ENCODE data around the gene NOD1.

NOD1 gene

DNA sequence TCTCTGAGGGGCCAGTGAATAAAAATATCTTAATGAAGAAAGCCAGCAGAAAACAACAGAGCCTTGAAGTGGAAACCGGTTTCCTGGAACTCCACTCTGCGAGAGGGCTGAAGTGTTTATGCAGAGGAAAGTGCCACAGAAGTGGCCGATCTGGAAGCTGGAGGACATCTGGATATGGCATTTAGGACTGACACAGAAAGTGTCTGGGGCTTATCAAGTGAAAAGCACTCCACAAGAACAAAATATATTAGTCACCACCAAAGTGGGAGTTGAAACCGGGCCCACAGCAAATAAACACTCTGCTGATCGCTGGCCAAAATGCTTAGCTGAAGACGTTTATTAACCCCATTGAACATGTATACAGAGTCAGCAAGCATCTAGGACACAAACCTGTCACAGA lies 7.8 kb downstream of the NOD1 start:
- DNase-seq (ENCODE audit: low spot score): no peak

DNA sequence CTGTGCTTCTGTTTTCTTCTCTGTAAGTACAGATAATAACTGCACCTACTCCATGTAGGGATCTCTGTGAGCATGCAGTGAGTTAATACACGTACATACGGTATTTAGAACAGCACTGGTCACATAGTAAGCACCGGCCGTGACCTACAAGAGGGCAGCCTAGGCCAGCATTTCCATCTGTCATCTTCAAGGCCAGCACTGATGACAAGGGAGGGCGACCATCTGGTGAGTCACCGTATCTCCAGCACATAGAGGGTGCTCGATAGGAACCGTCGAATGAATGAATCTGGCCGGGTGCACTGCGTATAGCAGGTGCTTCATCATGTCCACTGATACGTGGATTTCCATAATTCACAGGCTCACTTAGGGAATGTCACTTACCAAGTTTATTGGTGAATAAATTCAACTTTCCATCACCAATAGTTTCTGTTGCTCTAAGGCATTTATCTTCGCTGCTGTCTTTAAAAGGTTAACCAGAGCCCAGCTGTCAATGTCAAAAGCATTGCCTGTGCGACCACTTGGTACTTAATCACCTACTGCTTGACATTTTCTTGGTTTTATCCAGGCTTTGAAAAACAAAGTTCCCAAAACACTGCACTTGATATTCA lies 8.3 kb downstream of the NOD1 start:
- no peak for DNase-seq (ENCODE audit: low spot score)

DNA sequence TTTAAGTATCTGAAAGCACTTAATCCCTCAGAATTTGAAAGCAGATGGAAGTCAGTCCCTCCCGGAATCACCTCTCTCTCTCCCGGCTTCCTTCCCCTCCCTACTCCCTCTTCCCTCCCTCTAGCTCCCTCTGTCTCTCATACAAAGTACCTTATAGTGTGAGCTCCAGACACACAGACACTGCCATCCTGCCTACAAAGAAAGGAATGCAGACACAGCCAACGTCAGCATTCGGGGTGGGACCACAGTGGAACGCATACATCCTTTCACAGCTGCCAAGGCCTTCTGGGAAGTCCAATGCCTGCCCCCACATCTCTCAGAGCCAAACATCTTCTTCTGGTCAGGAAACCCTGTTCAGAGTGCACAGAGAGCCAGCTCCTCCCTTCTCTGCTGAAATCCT lies 9.3 kb downstream of the NOD1 start:
- DNase-seq (ENCODE audit: low spot score): no peak

DNA sequence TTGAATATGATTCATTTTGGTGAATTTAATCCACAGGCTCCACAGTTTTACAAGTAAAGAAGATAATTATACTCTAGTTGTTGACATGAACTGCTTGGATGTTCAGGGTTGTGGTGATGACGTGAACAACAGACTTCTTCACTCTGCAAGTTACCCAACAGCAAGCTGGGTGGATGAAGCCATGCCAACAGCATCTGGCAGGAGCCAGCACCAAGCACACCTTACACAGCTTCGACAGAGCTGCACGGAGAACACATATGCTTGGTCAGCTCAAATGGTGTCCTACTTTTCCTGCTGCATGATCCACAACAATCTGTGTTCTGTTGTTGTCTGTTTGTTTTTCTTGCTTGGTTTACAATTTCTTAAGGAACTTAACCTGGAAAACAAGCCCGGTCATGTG lies 9.8 kb downstream of the NOD1 start:
- no peak for DNase-seq (ENCODE audit: low spot score)

DNA sequence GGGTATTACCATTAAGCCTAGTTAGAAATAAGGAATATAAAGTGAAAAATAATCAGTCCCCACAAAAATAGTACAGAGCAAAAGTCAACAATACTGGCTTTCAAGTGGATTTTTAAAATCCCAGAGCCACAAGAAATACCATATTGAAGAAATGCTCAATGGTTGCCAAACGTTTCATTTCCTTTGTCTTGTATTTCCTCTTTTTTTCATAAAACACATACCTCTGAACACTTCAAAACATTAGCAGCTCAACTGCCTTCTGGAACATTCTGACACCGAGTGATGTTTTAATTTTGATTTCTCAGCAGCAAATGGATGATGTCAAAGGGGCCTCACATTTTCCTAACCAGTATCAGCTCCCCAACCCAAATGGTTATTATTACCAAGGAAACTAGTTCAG lies 10.5 kb downstream of the NOD1 start:
- DNase-seq (ENCODE audit: low spot score): no peak

- DNase-seq (ENCODE audit: low spot score): no peak
Measured at GRCh38 chr7:30467271-30467670, 11.3 kb downstream of the NOD1 start.

- no peak for DNase-seq (ENCODE audit: low spot score)
Measured at GRCh38 chr7:30466266-30466665, 12.3 kb downstream of the NOD1 start.

GRCh38 chr7:30465811-30466180 lies 12.8 kb downstream of the NOD1 start:
- no peak for DNase-seq (ENCODE audit: low spot score)

GRCh38 chr7:30465046-30465810 lies 13.4 kb downstream of the NOD1 start:
- DNase-seq (ENCODE audit: low spot score): no peak

- no peak for DNase-seq (ENCODE audit: low spot score)
Measured at GRCh38 chr7:30464231-30464671, 14.3 kb downstream of the NOD1 start.

GRCh38 chr7:30463405-30464145 lies 15.0 kb downstream of the NOD1 start:
- DNase-seq (ENCODE audit: low spot score): no peak

DNA sequence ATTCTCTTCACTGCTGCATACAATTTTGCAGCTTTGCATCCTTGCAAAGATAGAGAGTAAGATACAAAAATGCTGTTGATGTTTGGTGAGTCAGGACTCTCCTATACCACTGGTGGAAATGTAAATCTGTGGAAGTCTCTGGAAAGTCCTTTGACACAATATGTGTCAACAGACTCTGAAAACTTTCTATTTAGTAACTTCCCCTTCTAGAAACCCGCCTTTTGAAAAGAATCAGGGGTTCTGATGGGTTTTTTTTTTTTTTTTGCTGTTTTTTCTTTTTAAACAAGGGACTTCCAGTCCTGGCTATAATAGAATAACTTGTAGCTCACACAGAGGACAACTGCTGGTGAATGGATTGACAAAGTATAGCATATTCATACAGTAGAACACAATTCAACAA lies 16.4 kb downstream of the NOD1 start:
- DNase-seq (ENCODE audit: low spot score): no peak

GRCh38 chr7:30460246-30460633 lies 18.3 kb downstream of the NOD1 start:
- DNase-seq (ENCODE audit: low spot score): no peak

- no peak for DNase-seq (ENCODE audit: low spot score)
Measured at GRCh38 chr7:30459591-30460245, 18.9 kb downstream of the NOD1 start.

- no peak for DNase-seq (ENCODE audit: low spot score)
Measured at GRCh38 chr7:30458311-30458710, 20.3 kb downstream of the NOD1 start.

DNA sequence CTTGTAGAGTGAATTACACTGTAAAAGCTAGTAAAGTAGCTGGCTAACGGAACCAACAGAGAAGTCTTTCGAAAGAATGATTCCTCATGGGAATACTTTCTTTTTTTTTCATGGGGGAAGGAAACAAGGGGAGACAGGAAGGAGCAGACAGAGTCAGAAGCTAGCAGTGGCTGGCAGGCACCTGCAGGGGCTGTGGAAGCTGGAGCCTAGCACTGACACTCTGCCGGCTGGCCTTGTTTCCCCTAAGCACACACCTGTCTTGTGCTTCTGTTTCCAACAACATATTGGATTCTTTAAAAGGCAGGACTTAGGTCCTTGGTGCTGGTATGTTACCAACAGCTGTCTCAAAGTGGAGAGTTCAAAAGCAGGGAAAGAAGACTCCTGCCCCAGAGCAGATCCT lies 24.7 kb downstream of the NOD1 start:
- DNase-seq (ENCODE audit: low spot score): no peak

GRCh38 chr7:30453016-30453415 lies 25.6 kb downstream of the NOD1 start:
- DNase-seq (ENCODE audit: low spot score): no peak

GRCh38 chr7:30452280-30452930 lies 26.2 kb downstream of the NOD1 start:
- DNase-seq (ENCODE audit: low spot score): no peak

GRCh38 chr7:30451539-30452279 lies 26.9 kb downstream of the NOD1 start:
- no peak for DNase-seq (ENCODE audit: low spot score)

- no peak for DNase-seq (ENCODE audit: low spot score)
Measured at GRCh38 chr7:30450983-30451497, 27.5 kb downstream of the NOD1 start.

DNA sequence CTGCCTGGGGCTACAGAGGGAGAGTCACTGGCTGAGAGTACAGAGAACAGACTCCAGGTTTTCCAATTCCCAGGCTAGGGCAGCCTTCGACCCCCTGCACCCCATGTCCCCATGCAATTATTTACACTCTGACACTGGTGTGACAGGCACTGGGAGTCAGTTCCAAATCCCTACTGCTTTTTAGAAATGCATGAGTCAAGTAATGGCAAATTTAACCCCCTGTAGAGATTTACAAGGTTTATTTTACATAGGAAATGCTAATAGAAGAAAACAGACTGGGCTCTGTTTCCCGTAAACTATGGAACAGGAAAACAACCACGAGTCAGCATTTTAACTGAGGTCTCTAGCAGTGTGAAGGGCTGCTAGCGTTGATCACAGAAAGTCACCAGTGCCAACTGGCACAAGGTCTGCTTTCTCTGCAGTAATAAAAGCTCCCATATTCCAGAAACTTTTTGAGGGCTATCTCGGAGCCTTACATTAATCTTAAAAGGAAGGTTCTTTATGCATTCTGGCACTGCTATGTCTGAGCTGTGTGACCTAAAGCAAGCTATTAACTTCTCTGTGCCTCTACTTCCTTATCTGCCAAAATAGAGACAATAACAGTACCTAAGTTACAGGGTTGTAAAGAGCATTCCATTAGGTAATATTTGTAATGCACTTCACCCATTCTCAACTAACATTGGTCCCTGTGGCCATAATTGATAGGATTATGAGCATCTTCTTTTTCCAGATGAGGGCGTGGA lies 28.2 kb downstream of the NOD1 start:
- no peak for DNase-seq (ENCODE audit: low spot score)
